ENCODE results near the gene TICAM1. TPM values are rescaled to one million over a fixed set of nuclear protein-coding genes. Genes with fewer than 3 reads are reported as not detected.
A peak's percentile ranks its signal among the peaks of the same experiment; 100 is the strongest.

The TICAM1 gene
- total RNA-seq, 1 experiment from 2014 or later, result 12.2 TPM

DNA sequence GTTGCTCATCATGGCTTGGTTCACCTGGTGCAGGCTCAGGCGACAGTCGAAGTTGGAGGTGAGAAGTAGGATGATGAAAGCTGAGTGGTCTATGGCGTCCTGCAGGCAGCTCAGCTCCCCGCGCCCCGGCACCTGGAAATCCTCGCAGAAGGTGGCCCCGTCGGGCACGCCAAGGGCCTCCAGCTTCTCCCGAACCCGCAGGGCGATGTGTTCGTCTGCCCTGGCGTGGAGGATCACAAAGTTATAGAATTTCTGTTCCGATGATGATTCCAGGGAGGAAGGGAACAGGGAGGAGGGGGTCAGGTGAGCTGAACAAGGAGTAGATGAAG, 14.6 kb downstream of the TICAM1 start:
- no peak overlapping the region for H3K27ac ChIP-seq (ENCODE audit: low read length)
- H3K4me1 ChIP-seq (ENCODE audit: control insufficient read depth, insufficient read depth, low read length), result peaks cover 8% of the 10 kb centered on the region
- in situ Hi-C loops (cut with HindIII; ENCODE audit: low pct_unique_long_range_greater_than_20kb, low sequenced_read_pairs) (no loop called here), intact Hi-C loops (cut with micrococcal nuclease; ENCODE audit: unreplicated experiment) (no loop called here)
- TF ChIP-seq, protein P1, sequence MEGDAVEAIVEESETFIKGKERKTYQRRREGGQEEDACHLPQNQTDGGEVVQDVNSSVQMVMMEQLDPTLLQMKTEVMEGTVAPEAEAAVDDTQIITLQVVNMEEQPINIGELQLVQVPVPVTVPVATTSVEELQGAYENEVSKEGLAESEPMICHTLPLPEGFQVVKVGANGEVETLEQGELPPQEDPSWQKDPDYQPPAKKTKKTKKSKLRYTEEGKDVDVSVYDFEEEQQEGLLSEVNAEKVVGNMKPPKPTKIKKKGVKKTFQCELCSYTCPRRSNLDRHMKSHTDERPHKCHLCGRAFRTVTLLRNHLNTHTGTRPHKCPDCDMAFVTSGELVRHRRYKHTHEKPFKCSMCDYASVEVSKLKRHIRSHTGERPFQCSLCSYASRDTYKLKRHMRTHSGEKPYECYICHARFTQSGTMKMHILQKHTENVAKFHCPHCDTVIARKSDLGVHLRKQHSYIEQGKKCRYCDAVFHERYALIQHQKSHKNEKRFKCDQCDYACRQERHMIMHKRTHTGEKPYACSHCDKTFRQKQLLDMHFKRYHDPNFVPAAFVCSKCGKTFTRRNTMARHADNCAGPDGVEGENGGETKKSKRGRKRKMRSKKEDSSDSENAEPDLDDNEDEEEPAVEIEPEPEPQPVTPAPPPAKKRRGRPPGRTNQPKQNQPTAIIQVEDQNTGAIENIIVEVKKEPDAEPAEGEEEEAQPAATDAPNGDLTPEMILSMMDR (IDR thresholded peaks at IDR 0.05), result no peak
- ATAC-seq (no peak), DNase-seq (ENCODE audit: low read depth, low spot score) (no peak)
- no peaks in the 10 kb centered on the region for H3K9me3 ChIP-seq (ENCODE audit: control insufficient read depth, insufficient read depth, low read depth, low read length)
- ChIA-PET CTCF (no interaction called here), POLR2A (interaction anchor here (0.7 kb wide), 1 partner anchor 135 kb away, joined by 6 read pairs; no protein-coding TSS in a partner anchor)
- H3K27me3 ChIP-seq (ENCODE audit: control insufficient read depth, insufficient read depth, low read length), result no peaks in the 10 kb centered on the region
- H3K4me3 ChIP-seq (ENCODE audit: low read depth in 2 of 2, low read length in 2 of 2), result no peak overlapping the region
- H3K36me3 ChIP-seq (ENCODE audit: control insufficient read depth, insufficient read depth, low read length), result no peaks in the 10 kb centered on the region
- no TSS peak for BruUV-seq (replicated peaks)

DNA sequence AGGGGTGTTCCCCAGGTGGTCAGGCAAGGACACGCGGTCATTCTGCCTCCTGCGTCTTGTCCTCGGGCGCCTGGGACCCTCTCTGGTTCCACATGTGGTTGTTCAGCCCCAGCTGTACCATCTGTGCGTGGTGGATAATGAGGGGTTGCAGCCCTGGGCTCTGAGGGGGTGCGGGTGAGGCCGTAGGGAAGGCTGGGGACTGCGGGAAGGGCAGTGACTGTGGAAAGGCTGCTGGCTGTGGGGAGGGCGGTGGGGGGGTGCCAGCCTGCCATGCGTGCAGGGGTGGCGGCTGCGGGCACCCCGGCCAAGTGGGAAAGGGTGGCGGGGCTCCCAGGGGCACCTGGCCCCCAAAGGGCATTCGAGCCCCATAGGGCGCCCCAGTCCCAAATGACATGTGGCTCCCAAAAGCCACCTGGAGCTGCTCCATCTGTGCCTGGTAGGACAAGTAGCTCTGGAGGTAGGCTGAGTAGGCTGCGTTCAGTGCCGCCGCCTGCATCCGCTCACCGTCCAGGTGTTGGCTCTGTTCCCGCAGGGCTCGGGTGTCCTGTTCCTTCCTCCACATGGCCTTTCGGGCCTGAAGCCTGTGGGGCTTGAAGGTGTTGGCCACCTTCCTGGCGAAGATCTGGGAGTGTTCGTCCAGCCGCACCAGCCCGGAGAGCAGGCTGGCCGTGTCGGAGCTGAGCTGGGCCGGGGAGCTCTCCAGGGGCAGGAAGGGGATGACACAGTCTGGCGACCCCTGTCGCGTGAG, 15.1 kb downstream of the TICAM1 start:
- no TSS peak for BruUV-seq (replicated peaks)
- ATAC-seq (no peak), DNase-seq (ENCODE audit: low read depth, low spot score) (no peak)
- POLR2A ChIA-PET, result interaction anchor here (0.7 kb wide), 1 partner anchor 136 kb away, joined by 6 read pairs; no protein-coding TSS in a partner anchor
- Histone ChIP-seq H3K4me3 (ENCODE audit: low read depth in 2 of 2, low read length in 2 of 2) (no peak overlapping the region), H3K4me1 (ENCODE audit: control insufficient read depth, insufficient read depth, low read length) (peaks cover 8% of the 10 kb centered on the region), H3K36me3 (ENCODE audit: control insufficient read depth, insufficient read depth, low read length) (no peaks in the 10 kb centered on the region), H3K9me3 (ENCODE audit: control insufficient read depth, insufficient read depth, low read depth, low read length) (no peaks in the 10 kb centered on the region), H3K27me3 (ENCODE audit: control insufficient read depth, insufficient read depth, low read length) (no peaks in the 10 kb centered on the region), H3K27ac (ENCODE audit: low read length) (peak overlapping the region; percentile 67)
- CTCF ChIA-PET, result no interaction called here
- intact Hi-C loops (cut with micrococcal nuclease; ENCODE audit: unreplicated experiment) (no loop called here), in situ Hi-C loops (cut with HindIII; ENCODE audit: low pct_unique_long_range_greater_than_20kb, low sequenced_read_pairs) (no loop called here)
- no peak for TF ChIP-seq TCF7L2 (IDR thresholded peaks at IDR 0.05; ENCODE audit: low read depth, low read length)
- TF ChIP-seq, protein P1 (IDR thresholded peaks at IDR 0.05), result no peak
- no peak for TF ChIP-seq REST (IDR thresholded peaks at IDR 0.05; ENCODE audit: insufficient read depth in 1 of 2, low read depth in 2 of 2, low read length in 1 of 2)
- no peak for TF ChIP-seq POLR2AphosphoS5 (IDR thresholded peaks at IDR 0.05; ENCODE audit: low read depth, low read length)
- no peak for TF ChIP-seq SIN3A (IDR thresholded peaks at IDR 0.05; ENCODE audit: borderline replicate concordance, insufficient read depth, low read depth, low read length)

Measured in Panc1 (cell line).